Measurements from ENCODE around the gene ROR2.

Gene ROR2

GRCh38 chr9:91834740-91835139 is 115.3 kb downstream of the ROR2 start:
- TF ChIP-seq ZFX (IDR thresholded peaks at IDR 0.05; ENCODE audit: borderline replicate concordance) (no peak), CTCF (IDR thresholded peaks at IDR 0.05) (no peak)

DNA sequence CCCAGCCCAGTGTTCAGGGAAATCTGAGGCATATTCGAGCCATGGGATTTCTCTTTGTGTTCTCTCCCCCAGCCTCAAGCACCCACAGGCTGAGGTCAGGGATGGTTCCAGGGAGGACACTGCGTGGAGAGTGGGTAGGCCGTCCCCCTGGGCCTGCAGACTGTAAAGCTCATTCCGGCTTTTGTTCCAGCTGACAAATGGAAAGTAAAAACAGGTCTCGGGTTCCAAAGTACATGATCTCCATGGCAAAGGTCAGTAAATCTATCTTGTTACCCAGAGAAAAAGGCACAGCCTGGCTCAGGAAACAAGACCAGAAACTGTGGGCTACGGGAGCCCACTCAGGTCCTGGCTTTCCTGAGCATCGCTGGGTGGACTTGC is 116.2 kb downstream of the ROR2 start:
- H3K27ac ChIP-seq = no peak overlapping the region
- TF ChIP-seq ZFX (IDR thresholded peaks at IDR 0.05; ENCODE audit: borderline replicate concordance) = no peak
- no peak for TF ChIP-seq CTCF (IDR thresholded peaks at IDR 0.05)

More at GRCh38 chr9:91834740-91835139, 115.3 kb downstream of the ROR2 start:
- H3K27ac ChIP-seq = no peak overlapping the region

- H3K27ac ChIP-seq = no peak overlapping the region
- TF ChIP-seq CTCF (IDR thresholded peaks at IDR 0.05) = no peak
- no peak for TF ChIP-seq ZFX (IDR thresholded peaks at IDR 0.05; ENCODE audit: borderline replicate concordance)
Observed at GRCh38 chr9:91833096-91833877, 116.7 kb downstream of the ROR2 start.

GRCh38 chr9:91832322-91832721 is 117.7 kb downstream of the ROR2 start:
- TF ChIP-seq ZFX (IDR thresholded peaks at IDR 0.05; ENCODE audit: borderline replicate concordance) (no peak), CTCF (IDR thresholded peaks at IDR 0.05) (no peak)
- no peak overlapping the region for H3K27ac ChIP-seq

GRCh38 chr9:91825866-91826265 is 124.2 kb downstream of the ROR2 start:
- H3K27ac ChIP-seq = no peak overlapping the region
- TF ChIP-seq ZFX (IDR thresholded peaks at IDR 0.05; ENCODE audit: borderline replicate concordance) (no peak), CTCF (IDR thresholded peaks at IDR 0.05) (no peak)

DNA sequence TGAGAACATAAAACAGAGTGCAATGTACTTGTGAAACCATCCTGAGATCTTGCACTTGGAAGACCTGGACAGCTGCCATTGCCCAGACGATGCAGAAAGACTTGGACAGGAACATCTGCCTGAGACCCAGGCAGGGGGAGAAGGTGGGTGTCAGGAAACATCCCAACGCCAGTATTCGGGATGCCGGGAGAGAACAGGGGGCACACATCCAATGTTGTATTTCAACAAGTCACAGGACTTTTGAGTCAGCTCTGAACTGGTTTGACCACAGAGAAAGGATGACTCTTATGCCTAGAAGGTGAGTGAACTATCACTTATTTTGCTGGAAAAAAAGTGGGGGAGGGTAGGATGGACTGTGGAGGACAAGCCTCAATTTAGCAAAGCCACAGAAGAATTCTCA is 124.6 kb downstream of the ROR2 start:
- no peak overlapping the region for H3K27ac ChIP-seq
- no peak for TF ChIP-seq CTCF (IDR thresholded peaks at IDR 0.05)

DNA sequence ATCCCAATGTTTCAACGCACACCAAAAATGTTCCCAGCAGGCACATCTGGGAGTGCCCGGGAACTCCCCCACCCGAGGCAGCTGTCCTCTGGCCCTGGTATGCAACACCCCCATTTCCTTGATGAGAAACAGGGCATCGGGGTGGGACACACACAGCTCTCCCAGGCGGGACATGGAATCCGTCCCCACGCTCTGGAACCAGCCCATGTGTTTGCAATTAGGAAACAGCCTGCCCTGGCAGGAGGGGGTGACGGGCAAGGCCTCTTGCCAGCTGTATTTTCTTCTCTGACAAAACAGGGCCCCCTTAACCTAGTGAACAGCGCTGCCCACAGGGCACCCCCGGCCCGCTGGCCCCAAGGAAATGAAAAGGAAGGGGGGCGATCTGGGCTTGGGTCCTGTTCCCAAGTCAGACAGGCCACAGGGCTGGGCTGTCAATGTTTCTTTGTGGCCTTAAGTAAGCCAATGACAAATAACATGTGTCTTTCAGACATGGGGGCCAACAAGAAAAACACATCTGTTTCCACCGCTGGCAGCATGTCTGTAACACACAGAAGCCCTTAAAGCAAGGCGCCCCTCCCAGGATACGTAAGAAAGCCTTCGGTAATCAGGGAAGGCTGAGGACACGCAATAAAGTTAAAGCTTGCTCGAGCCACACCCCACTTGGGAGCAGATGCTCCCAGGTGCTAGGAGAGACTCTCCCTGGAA is 125.3 kb downstream of the ROR2 start:
- H3K27ac ChIP-seq = no peak overlapping the region
- TF ChIP-seq CTCF (IDR thresholded peaks at IDR 0.05) (no peak), ZFX (IDR thresholded peaks at IDR 0.05; ENCODE audit: borderline replicate concordance) (no peak)

All from 22Rv1 (cell line).